ENCODE data around the gene PTPRC. TPM values are rescaled to one million over a fixed set of nuclear protein-coding genes. Genes with fewer than 3 reads are reported as not detected.

The PTPRC gene
- total RNA-seq, 4 donors from 2014 or later = 4.7 to 11.4 (median 6.7) TPM

DNA sequence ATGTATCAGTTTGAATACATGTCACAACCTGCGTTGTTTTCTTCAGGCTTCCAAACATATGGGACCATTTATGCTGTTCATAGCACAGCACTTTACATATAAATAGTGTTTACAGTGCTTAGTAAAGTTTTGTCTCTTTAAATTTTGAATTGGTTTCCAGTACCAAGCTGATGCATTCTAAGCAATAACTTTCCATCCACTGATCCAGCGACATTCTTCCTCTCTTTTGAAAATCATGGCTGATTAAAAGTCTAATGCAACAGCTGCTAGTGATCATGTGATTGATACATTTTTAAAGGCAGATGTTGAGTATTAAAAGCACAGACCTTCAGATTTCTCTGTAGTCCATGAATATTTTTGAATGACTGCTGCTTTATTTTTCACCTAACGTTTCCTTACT lies 154.9 kb downstream of the PTPRC start:
- H3K4me3 ChIP-seq = no peak overlapping the region
- no peaks in the 10 kb centered on the region for H3K4me1 ChIP-seq
- peaks cover 9% of the 10 kb centered on the region for H3K9me3 ChIP-seq
- H3K27me3 ChIP-seq = no peaks in the 10 kb centered on the region
- no peak for DNase-seq (ENCODE audit: low spot score in 2 of 2)
- 64% methylated on average over 3 of the region's 3 CpGs for WGBS
- no peaks in the 10 kb centered on the region for H3K36me3 ChIP-seq
- TF ChIP-seq CTCF (IDR thresholded peaks at IDR 0.05) (no peak), POLR2AphosphoS5 (IDR thresholded peaks at IDR 0.05) (no peak), POLR2A (IDR thresholded peaks at IDR 0.05) (no peak), EP300 (IDR thresholded peaks at IDR 0.05) (no peak)
- H3K27ac ChIP-seq = no peak overlapping the region

DNA sequence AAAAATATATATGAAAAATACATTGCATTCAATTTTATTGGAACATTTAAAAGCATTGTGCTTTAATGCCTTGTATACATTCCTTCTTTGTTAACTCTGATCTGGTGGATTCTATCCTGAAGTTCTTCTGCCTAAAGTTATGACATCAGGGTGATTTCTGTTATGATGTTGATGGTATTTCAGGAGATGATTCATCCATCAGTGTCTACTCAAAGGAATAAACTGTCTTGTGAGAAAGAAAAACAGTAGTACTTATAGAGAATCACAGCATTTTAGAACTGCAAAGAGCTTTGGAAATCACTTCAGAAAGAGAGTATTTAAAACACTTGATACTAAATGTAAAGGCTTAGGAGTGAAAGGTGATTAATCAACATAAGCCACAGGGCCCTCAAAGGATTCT lies 155.7 kb downstream of the PTPRC start:
- DNase-seq (ENCODE audit: low spot score in 2 of 2) = no peak
- Histone ChIP-seq H3K4me1 (no peaks in the 10 kb centered on the region), H3K9me3 (peaks cover 9% of the 10 kb centered on the region), H3K27me3 (no peaks in the 10 kb centered on the region), H3K36me3 (no peaks in the 10 kb centered on the region), H3K4me3 (no peak overlapping the region), H3K27ac (no peak overlapping the region)
- TF ChIP-seq EP300 (IDR thresholded peaks at IDR 0.05) = no peak
- TF ChIP-seq POLR2A (IDR thresholded peaks at IDR 0.05) = no peak
- TF ChIP-seq POLR2AphosphoS5 (IDR thresholded peaks at IDR 0.05) = no peak
- no peak for TF ChIP-seq CTCF (IDR thresholded peaks at IDR 0.05)

DNA sequence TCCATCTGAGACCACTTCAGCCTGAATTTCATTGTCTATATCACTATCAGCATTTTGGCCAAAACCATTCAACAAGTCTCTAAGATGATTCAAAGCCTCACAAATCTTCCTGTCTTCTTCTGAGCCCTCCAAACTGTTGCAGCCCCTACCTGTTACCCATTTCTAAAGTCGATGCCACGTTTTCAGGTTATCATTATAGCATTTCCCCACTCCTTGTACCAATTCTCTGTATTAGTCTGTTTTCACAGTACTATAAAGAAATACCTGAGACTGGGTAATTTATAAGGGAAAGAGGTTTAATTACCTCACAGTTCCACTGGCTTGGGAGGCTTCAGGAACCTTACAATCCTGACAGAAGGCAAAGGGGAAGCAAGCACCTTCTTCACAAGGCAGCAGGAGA lies 158.8 kb downstream of the PTPRC start:
- no peak for DNase-seq (ENCODE audit: low spot score in 2 of 2)
- H3K9me3 ChIP-seq = peaks cover 9% of the 10 kb centered on the region
- no peak overlapping the region for H3K27ac ChIP-seq
- no peaks in the 10 kb centered on the region for H3K4me1 ChIP-seq
- TF ChIP-seq POLR2A (IDR thresholded peaks at IDR 0.05) (no peak), POLR2AphosphoS5 (IDR thresholded peaks at IDR 0.05) (no peak), EP300 (IDR thresholded peaks at IDR 0.05) (no peak), CTCF (IDR thresholded peaks at IDR 0.05) (no peak)
- H3K27me3 ChIP-seq = no peaks in the 10 kb centered on the region
- H3K4me3 ChIP-seq = no peak overlapping the region
- no peaks in the 10 kb centered on the region for H3K36me3 ChIP-seq
- 94% methylated on average over 2 of the region's 2 CpGs for WGBS

DNA sequence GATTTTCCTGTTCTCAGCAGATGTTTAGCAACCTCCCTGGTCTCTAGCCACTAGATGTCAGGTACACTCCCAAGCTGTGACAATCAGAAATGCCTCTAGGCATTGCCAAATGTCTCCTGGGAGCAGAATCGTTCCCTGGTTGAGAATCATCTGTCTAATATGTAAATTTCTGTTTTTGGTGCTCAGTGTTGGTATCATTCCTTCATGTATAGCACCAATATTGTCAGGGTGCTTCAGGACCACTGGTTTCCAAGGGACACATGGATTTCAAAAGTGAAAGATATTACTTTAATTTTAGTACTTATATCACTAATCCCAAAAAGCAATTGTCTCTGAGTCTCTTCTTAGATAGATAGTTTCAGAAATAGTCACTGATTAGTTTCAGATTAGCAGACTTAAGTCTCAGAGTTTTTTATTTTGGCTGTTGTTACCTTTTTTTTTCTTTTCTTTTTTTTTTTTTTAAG lies 160.1 kb downstream of the PTPRC start:
- no peaks in the 10 kb centered on the region for H3K27me3 ChIP-seq
- TF ChIP-seq POLR2A (IDR thresholded peaks at IDR 0.05) (no peak), CTCF (IDR thresholded peaks at IDR 0.05) (no peak), POLR2AphosphoS5 (IDR thresholded peaks at IDR 0.05) (no peak), EP300 (IDR thresholded peaks at IDR 0.05) (no peak)
- H3K9me3 ChIP-seq = peaks cover 9% of the 10 kb centered on the region

GRCh38 chr1:198805498-198806151 lies 166.8 kb downstream of the PTPRC start:
- Histone ChIP-seq H3K9me3 (no peaks in the 10 kb centered on the region), H3K4me3 (no peak overlapping the region), H3K36me3 (no peaks in the 10 kb centered on the region), H3K27me3 (no peaks in the 10 kb centered on the region), H3K4me1 (no peaks in the 10 kb centered on the region), H3K27ac (no peak overlapping the region)
- WGBS = over 99% methylated on average over 5 of the region's 5 CpGs
- no peak for DNase-seq (ENCODE audit: low spot score in 2 of 2)
- TF ChIP-seq CTCF (IDR thresholded peaks at IDR 0.05) (no peak), POLR2AphosphoS5 (IDR thresholded peaks at IDR 0.05) (no peak), POLR2A (IDR thresholded peaks at IDR 0.05) (no peak), EP300 (IDR thresholded peaks at IDR 0.05) (no peak)

More for the DNA sequence above, 160.1 kb downstream of the PTPRC start:
- WGBS = 9% methylated on average over 1 of the region's 1 CpG
- Histone ChIP-seq H3K4me3 (no peak overlapping the region), H3K27ac (no peak overlapping the region), H3K36me3 (no peaks in the 10 kb centered on the region), H3K4me1 (no peaks in the 10 kb centered on the region)
- DNase-seq (ENCODE audit: low spot score in 2 of 2) = no peak

Measured in suprapubic skin (tissue), 4 donors.